GM12878 (cell line): ENCODE measurements around the gene PKD2. TPM values are rescaled to one million over a fixed set of nuclear protein-coding genes. Genes with fewer than 3 reads are reported as not detected.

Experiments used
- ATAC-seq: fragments of 200-7000 bp; cut with Tn5 transposase; 3 replicates; pipeline ENCODE4 v1.9.1; 2020; ENCODE audit warnings: mild to moderate bottlenecking, moderate library complexity
- BruUV-seq: library from RNA; stranded (reverse); fragments of 400-500 nt; replicated peaks from 2 replicates; lab custom pipeline; 2021; lab: Mats Ljungman, UMichigan
- CTCF ChIA-PET: fragments of 300-600 bp; sonication (Branson Sonifier 250); formaldehyde crosslinking; extraction: SDS; loops from one replicate; lab custom pipeline; 2021; ENCODE audit warnings: inconsistent platforms; lab: Yijun Ruan, JAX
- POLR2A ChIA-PET: fragments of 350-600 bp; formaldehyde crosslinking; extraction: SDS; loops from one replicate; lab custom pipeline; 2021; ENCODE audit warnings: inconsistent platforms; lab: Charles Lee
- RAD21 ChIA-PET: fragments of 300-600 bp; sonication (Branson Sonifier 250); formaldehyde crosslinking; loops from one replicate; lab custom pipeline; 2023; ENCODE audit warnings: antibody characterized with exemption; ENCODE audit not compliant: unreplicated experiment; lab: Charles Lee
- SMC1A ChIA-PET: fragments of 300-600 bp; sonication (Branson Sonifier 250); formaldehyde crosslinking; loops from one replicate; lab custom pipeline; 2023; ENCODE audit not compliant: unreplicated experiment, uncharacterized antibody; lab: Charles Lee
- DNase-seq: peaks from one replicate; pipeline ENCODE4 v3.0.0-alpha.2; 2011; ENCODE audit warnings: low read depth, low spot score
- FAIRE-seq: peaks from 3 replicates; lab custom pipeline; 2011; peaks lifted over from hg19 to GRCh38; lab: Jason Lieb, UNC
- H2AFZ ChIP-seq: 2 replicates; pipeline ENCODE4 v1.6.0; 2011; ENCODE audit warnings: low read depth, low read length, control low read depth; ENCODE audit not compliant: control insufficient read depth
- H3K27ac ChIP-seq: 2 replicates; pipeline ENCODE4 v1.5.1; 2011; ENCODE audit warnings: control low read depth; ENCODE audit not compliant: control insufficient read depth, insufficient read depth
- H3K27me3 ChIP-seq, 2 experiments: replicated peaks in 1 of 2; 2 replicates each; pipeline versions ENCODE4 v1.6.0 to v1.6.1; 2011; ENCODE audit warnings: low read length in 1 of 2; ENCODE audit not compliant: control insufficient read depth in 2 of 2, insufficient read depth in 2 of 2
- H3K36me3 ChIP-seq, 2 experiments: 2 replicates each; pipeline ENCODE4 v1.5.1; 2011; ENCODE audit warnings: low read length in 1 of 2; ENCODE audit not compliant: control insufficient read depth in 2 of 2, insufficient read depth in 2 of 2
- H3K4me1 ChIP-seq: 2 replicates; pipeline ENCODE4 v1.6.1; 2011; ENCODE audit warnings: mild to moderate bottlenecking, low read length, moderate library complexity, mixed read lengths; ENCODE audit not compliant: control insufficient read depth, insufficient read depth
- H3K4me2 ChIP-seq: 2 replicates; pipeline ENCODE4 v1.6.0; 2011; ENCODE audit warnings: control low read depth; ENCODE audit not compliant: control insufficient read depth, insufficient read depth
- H3K4me3 ChIP-seq: fragments of 200-600 bp; sonication (generic); 2 replicates; pipeline ENCODE4 v1.5.1; 2016
- H3K79me2 ChIP-seq: 2 replicates; pipeline ENCODE4 v1.6.0; 2011; ENCODE audit warnings: low read length; ENCODE audit not compliant: control insufficient read depth, insufficient read depth
- H3K9ac ChIP-seq: 2 replicates; pipeline ENCODE4 v1.8.0; 2011; ENCODE audit warnings: low read length, control low read depth, mixed read lengths; ENCODE audit not compliant: control insufficient read depth, insufficient read depth
- H3K9me3 ChIP-seq: replicated peaks from 3 replicates; pipeline ENCODE4 v1.5.1; 2011; ENCODE audit warnings: mild to moderate bottlenecking, low read length; ENCODE audit not compliant: control insufficient read depth, insufficient read depth
- H4K20me1 ChIP-seq: 2 replicates; pipeline ENCODE4 v1.6.0; 2011; ENCODE audit not compliant: control insufficient read depth, insufficient read depth
- ASH2L ChIP-seq: fragments of 300-600, 200-600 bp; sonication (generic); IDR thresholded peaks from 2 replicates; pipeline ENCODE4 v1.6.1; 2017; ENCODE audit warnings: low read depth, mild to moderate bottlenecking, borderline replicate concordance
- ATF3 ChIP-seq: IDR thresholded peaks from 2 replicates; pipeline ENCODE4 v1.6.1; 2011; ENCODE audit warnings: low read depth, mild to moderate bottlenecking, low read length, moderate library complexity, borderline replicate concordance; ENCODE audit errors: extremely low read depth
- ATF7 ChIP-seq: fragments of 450-650 bp; IDR thresholded peaks from 2 replicates; pipeline ENCODE4 v1.6.1; 2016; ENCODE audit warnings: low read depth, mild to moderate bottlenecking
- DPF2 ChIP-seq: fragments of 450-650 bp; IDR thresholded peaks from 2 replicates; pipeline ENCODE4 v1.6.1; 2017; ENCODE audit warnings: mild to moderate bottlenecking
- KAT2A ChIP-seq: conservative IDR thresholded peaks from 2 replicates; pipeline ENCODE4 v1.6.1; 2011; ENCODE audit warnings: low read depth, low read length; ENCODE audit not compliant: control insufficient read depth
- NRF1 ChIP-seq: conservative IDR thresholded peaks from 2 replicates; pipeline ENCODE4 v1.6.1; 2011; ENCODE audit warnings: mild to moderate bottlenecking, low read depth, low read length, improper control_type of control experiment
- POLR2AphosphoS5 ChIP-seq: IDR thresholded peaks from 2 replicates; pipeline ENCODE4 v1.6.1; 2011; ENCODE audit warnings: mild to moderate bottlenecking, low read length, inconsistent platforms
- RELB ChIP-seq: fragments of 450-650 bp; IDR thresholded peaks from 2 replicates; pipeline ENCODE4 v1.6.1; 2017; ENCODE audit warnings: low read depth, mild to moderate bottlenecking, moderate library complexity
- RFX5 ChIP-seq: IDR thresholded peaks from 2 replicates; pipeline ENCODE4 v1.6.1; 2011; ENCODE audit warnings: low read depth, low read length, improper control_type of control experiment
- SUZ12 ChIP-seq: fragments of 200-600 bp; sonication (generic); IDR thresholded peaks from one replicate; pipeline ENCODE4 v1.6.1; 2018; ENCODE audit warnings: antibody characterized with exemption, mild to moderate bottlenecking; ENCODE audit not compliant: unreplicated experiment
- TARDBP ChIP-seq: IDR thresholded peaks from 2 replicates; pipeline ENCODE4 v1.6.1; 2016; ENCODE audit warnings: borderline replicate concordance
- TCF3 ChIP-seq: IDR thresholded peaks from 2 replicates; pipeline ENCODE4 v1.6.1; 2012; ENCODE audit warnings: low read depth, mild to moderate bottlenecking, low read length, borderline replicate concordance; ENCODE audit not compliant: insufficient read depth
- USF2 ChIP-seq: IDR thresholded peaks from 2 replicates; pipeline ENCODE4 v1.6.1; 2011; ENCODE audit warnings: low read depth, low read length, improper control_type of control experiment, borderline replicate concordance
- ZSCAN29 ChIP-seq: fragments of 450-650 bp; IDR thresholded peaks from 2 replicates; pipeline ENCODE4 v1.6.1; 2017; ENCODE audit warnings: mild to moderate bottlenecking, moderate library complexity
- WGBS: methylation state at CpG from one replicate; pipeline ENCODE4 v1.1.6; 2016; ENCODE audit warnings: low lambda C conversion rate; ENCODE audit not compliant: insufficient replicate concordance, insufficient coverage; ENCODE audit errors: missing lambda C conversion rate; 5-methylcytosine and 5-hydroxymethylcytosine counted together
- in situ Hi-C: fragments of 300-500 bp; cut with MboI; formaldehyde crosslinking; loops from 9 replicates; pipeline ENCODE4 v1.14.3; 2018; ENCODE audit warnings: mixed read lengths
- intact Hi-C: fragments of 100-400 bp; cut with micrococcal nuclease; formaldehyde crosslinking; loops from one replicate; pipeline ENCODE4 v1.14.2; 2022; ENCODE audit not compliant: unreplicated experiment
- polyA plus RNA-seq, 11 experiments: library from polyadenylated mRNA; depleted of rRNA in 4 of 11; unstranded in 6 of 11; stranded (reverse) in 5 of 11; fragments of >200 nt; fragmentation: Nextera tagmentation in 4 of 11; fragmentation: Illumina TruSeq in 1 of 11; extraction: Ambion mirVana in 4 of 11; extraction: Trizol in 1 of 11; gene quantifications; 1 replicate in 1 of 11; 2 replicates in 10 of 11; pipeline versions ENCODE4 v1.2.1 to v1.2.3, GENCODE V29; 2011 to 2016; ENCODE audit warnings: inconsistent platforms in 2 of 11, missing spikeins in 2 of 11, low read depth in 1 of 11
- total RNA-seq, 4 experiments: library from RNA; depleted of rRNA in 3 of 4; stranded (reverse); fragments of >200 nt in 3 of 4; fragmentation: Illumina TruSeq in 1 of 4; extraction: Trizol in 1 of 4; gene quantifications; 2 replicates each; pipeline versions ENCODE4 v1.2.1 to v1.2.3, GENCODE V29; 2013 to 2021

The PKD2 gene
- total and polyA plus RNA-seq, 10 of the 15 experiments (the other 5 are each of a cell fraction or from before 2014, with no cell fraction given), result 2.0 to 13.8 (median 8.4) TPM

- Histone ChIP-seq H3K4me3 (no peak overlapping the region), H3K27ac (no peak overlapping the region), H4K20me1 (no peaks in the 10 kb centered on the region), H3K79me2 (no peaks in the 10 kb centered on the region), H3K9ac (no peak overlapping the region), H3K9me3 (peaks cover 3% of the 10 kb centered on the region; the same call in 2 of the 3 replicates), H3K4me2 (no peak overlapping the region), H3K27me3 (no peaks in the 10 kb centered on the region), H2AFZ (no peak overlapping the region), H3K4me1 (no peaks in the 10 kb centered on the region), H3K36me3 (0 out of 4 replicates have a peak, but pooled peaks cover 0 to 2% of the 10 kb centered on the region in 2 experiments)
- DNase-seq (no peak), FAIRE-seq (no peak), ATAC-seq (no peak)
- TF ChIP-seq DPF2 (no peak), ATF7 (no peak), POLR2AphosphoS5 (no peak), TARDBP (no peak), ASH2L (no peak), ATF3 (no peak), ZSCAN29 (no peak), USF2 (no peak), NRF1 (no peak), RFX5 (no peak), SUZ12 (no peak), TCF3 (no peak), RELB (no peak), KAT2A (no peak)
- intact Hi-C loops (no loop called here), in situ Hi-C loops (no loop called here)
- BruUV-seq, result no TSS peak
- SMC1A ChIA-PET, result no interaction called here
- WGBS, result 83% methylated on average over 4 of the region's 4 CpGs
- POLR2A ChIA-PET, result no interaction called here
- CTCF ChIA-PET, result interaction anchor here (0.6 kb wide), 1 partner anchor 191 kb away, joined by 3 read pairs; no protein-coding TSS in a partner anchor
- RAD21 ChIA-PET, result no interaction called here
These were observed 20.5 kb downstream of the PKD2 start for GRCh38 chr4:88027611-88028608.
